Non-pigmented ciliary epithelial cell (primary cell): ENCODE measurements around the gene RAB38.

ENCODE experiments used
- DNase-seq: peaks from one replicate; pipeline ENCODE4 v3.0.0-alpha.2; 2010; ENCODE audit warnings: low read depth

Gene RAB38

DNA sequence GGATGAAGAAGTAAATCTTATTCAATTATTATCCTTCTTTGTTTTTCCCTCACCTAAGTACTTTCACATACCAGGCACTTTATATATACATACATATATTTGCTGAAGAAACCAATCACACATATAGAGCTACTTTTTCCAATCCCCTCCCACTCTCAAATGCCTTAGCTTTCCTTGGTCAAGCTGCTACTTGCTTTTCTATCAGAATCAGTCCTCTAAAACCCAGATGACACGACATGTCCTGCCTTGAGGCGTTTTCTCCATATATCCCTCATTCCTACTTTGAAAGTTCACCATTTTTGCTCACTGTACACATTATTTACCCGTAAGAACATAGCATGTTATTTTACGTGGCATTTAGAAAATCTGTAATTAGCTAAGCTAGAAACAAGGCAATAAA is 5.4 kb downstream of the RAB38 start:
- no peak for DNase-seq

DNA sequence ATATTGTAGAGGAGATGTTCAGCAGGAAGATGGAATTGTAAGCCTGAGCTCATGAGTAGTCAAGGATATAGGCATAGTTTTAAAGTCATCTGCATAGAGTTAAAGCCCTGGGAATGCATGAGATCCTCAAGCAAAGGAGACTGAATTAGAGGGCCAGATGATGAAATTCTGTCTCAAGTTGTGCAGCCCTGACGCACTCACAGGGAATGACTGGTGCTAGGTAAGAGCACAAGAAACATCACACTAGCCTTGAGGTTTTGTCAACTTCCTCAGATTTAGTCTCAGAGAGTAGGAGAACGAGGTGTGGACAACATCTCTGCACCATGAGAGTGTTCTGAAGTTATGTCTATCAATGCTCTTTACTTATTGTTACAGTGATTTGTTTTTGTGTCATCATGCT is 5.8 kb downstream of the RAB38 start:
- no peak for DNase-seq

DNA sequence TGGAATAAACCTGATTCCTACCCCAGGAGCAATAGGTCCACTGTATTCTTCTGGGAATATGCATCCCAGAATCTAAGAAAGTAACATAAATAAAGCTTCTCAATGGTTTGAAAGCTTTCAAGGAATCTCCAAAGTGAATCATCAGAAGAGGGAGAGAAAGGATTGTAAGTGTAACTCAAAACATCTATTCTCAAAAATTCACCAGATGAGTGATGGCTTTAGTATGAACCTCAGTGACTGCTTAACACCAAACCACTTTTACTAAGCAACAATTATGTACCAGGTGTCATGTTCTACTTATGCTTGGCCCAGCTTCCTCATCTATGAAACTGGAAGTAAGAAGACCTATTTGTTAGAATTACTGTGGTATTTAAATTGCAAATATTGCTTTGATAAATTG is 7.4 kb downstream of the RAB38 start:
- no peak for DNase-seq

DNA sequence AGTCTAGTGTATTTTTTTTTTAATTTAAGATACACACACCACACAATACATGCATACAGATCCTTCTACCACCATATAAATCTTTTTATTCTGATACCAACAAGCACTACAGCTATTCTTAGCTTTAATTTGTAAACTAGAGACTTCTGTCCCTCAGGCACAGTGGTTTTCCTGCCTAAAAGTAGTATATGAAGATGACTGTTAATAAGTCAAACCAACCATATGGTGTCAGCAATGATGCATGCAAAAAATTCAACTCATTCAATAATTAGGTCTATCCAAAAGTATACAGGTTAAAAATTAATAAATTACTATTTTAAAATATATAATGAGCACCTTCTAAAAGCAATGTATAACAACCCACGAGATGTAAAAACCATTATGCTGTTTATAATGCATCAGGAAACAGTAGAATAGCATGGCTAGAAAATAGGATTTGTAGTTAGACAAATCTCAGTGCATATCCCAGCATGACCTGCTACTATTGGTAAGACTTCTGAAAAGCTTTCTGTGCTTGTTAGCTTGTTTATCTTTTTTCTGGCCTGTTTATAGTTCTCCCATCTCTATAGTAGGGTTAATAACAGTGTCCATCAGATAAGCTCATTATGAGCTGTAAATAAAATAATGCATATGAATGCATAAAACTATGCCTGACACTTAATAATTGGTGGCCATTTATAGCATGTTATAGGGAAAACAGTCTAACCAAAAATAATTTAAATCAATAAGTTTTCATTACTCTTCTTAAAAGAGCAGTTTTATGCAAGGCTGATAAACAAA is 10.2 kb downstream of the RAB38 start:
- no peak for DNase-seq

GRCh38 chr11:88164320-88164719 is 10.9 kb downstream of the RAB38 start:
- DNase-seq: no peak

GRCh38 chr11:88158081-88158480 is 17.2 kb downstream of the RAB38 start:
- DNase-seq: no peak

- no peak for DNase-seq
Observed at GRCh38 chr11:88157370-88157769, 17.9 kb downstream of the RAB38 start.

DNA sequence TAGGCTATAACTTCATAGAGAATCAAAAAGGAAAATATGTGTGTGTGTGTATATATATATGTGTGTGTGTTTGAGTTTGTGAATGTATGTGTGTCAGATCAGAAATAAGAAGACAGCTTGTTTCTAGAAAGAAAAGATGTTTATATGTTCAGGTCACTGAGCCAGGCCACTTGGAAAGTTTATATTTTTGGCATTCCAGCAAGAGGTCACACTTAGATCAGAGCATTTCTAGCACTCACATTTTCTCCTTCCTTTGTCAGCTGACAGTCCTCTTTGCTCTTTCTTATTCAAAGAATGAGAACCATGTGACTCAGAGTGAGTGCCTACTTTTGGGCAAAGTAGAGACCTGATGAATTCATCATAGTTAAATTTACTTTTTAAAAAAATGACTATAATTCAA is 22.9 kb downstream of the RAB38 start:
- no peak for DNase-seq

DNA sequence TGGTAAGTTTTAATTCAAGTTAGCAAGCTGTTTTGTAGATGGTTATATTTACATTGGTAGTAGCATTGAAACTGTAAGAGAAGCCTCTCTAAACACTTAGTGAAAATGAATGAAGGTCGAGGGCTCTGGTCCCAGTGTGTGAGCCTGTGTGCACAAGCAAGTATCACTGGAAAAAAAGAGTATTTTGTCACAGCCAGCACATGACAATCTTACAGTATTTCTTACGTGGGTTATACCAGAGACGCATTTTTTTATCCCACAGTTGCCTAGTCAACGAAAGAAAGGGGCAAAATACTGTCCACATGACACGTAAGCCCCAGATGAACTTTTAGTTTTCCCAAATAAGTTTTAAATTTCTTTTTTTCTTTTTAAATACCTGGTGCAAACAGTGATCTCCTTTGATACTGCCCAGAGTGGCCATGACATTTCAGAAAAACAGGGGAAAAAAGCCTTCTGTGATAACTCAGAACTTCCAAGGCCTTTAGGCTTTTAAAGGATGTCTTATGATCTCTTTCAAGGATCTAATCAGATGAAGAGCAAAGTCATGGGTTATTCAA is 23.5 kb downstream of the RAB38 start:
- DNase-seq: no peak

- no peak for DNase-seq
Observed at GRCh38 chr11:88146106-88146505, 29.1 kb downstream of the RAB38 start.

GRCh38 chr11:88139865-88140264 is 35.4 kb downstream of the RAB38 start:
- DNase-seq: no peak

DNA sequence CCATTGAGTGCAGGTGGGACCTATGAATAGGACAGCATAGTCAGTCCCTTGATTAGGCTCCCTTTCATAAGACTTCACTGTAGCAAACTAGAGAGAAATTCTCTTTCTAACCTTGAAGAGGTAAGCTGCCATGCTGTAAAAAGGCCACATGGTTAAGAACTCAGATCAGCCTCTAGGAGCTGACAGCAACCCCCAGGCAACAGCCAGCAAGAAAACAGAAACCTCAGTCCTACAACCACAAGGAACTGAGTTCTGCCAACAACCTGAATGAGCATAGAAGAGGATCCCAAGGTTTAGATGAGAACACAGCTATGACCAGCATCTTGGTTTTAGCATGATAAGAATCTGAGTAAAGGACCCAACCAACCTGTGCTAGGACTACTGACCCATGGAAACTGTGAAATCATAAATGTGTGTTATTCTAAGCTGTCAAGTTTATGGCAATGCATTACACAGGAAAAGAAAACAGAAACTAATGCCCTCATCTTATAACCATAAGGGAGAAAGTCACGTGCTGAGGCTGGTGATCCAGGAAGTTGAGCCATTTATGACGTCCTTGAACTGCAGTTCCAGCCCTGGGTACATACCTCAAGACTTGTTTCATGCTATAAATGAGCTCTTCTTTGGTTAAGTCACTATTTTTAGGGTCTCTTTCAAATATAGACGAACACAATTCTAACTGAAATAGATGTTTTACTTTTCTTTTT is 43.3 kb downstream of the RAB38 start:
- DNase-seq: no peak

GRCh38 chr11:88122956-88123355 is 52.3 kb downstream of the RAB38 start:
- no peak for DNase-seq

GRCh38 chr11:88119561-88119960 is 55.7 kb downstream of the RAB38 start:
- no peak for DNase-seq

GRCh38 chr11:88117281-88117858 is 57.9 kb downstream of the RAB38 start:
- DNase-seq: no peak

GRCh38 chr11:88115828-88116755 is 59.2 kb downstream of the RAB38 start:
- DNase-seq: no peak

- no peak for DNase-seq
Observed at GRCh38 chr11:88114486-88115045, 60.7 kb downstream of the RAB38 start.

DNA sequence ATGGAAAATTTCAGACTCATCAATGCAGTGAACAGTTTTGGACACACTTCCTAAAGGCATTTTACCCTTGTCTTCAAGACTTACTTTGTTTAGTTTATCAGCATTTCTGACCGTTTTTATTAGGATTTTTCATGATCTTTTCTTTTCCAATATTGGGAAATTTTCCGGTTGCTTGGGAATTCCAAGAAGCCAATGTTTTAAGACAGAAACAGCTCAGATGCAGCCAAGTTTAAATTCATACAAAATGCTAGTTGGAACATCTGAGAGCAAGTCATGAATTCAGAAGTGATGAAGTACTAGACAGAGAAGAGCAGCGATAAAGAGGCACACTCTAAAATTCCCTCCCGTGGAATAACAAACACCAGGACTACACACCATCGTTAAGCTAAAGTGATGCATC is 68.6 kb downstream of the RAB38 start:
- DNase-seq: no peak

DNA sequence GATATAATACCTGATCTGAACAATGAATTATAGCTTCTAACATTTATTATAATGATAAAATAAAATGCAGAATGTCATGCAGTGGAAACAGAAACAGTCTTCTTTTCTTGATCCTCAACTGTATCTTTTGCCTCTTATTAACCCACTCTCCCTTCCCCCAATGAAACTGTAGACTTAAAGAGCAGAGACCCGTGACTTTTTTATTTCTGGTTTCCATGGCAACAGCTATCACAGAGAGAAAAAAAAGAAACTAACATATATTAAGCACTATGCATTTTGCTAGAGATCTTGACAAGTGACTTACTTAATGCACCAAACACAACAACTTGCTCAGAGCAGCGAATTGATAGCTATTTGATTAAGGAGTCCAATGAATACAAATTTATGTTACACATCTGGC is 69.3 kb downstream of the RAB38 start:
- no peak for DNase-seq

DNA sequence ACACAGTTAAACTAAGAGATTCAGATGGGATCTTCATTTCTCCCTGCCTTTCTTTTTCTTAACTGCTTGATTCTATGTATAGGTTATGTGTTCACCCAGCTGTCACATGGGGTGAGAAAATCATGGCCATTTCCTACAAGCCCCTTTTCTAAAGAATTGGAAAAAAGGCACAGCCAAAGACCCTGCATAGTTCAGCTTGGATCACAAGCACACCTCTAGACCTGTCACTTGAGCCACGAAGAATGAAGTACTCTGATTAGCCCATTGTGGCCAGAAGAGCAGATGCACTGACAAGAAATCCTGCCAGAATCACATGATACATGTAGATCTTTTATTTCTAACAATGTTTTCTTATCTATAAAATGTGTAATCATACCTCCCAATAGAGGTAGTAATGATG is 69.7 kb downstream of the RAB38 start:
- DNase-seq: no peak

GRCh38 chr11:88104408-88104807 is 70.8 kb downstream of the RAB38 start:
- DNase-seq: no peak
